GM21825 (cell line): Measurements from ENCODE around the gene GNG7.
A peak's percentile ranks its signal among the peaks of the same experiment; 100 is the strongest.
"Not testable (repeated sequence)": the region's sequence is repeated elsewhere in the genome, so short reads cannot be mapped to it uniquely, and the experiment has no call there.

ENCODE experiments used
- ATAC-seq: cut with Tn5 transposase; IDR thresholded peaks from one replicate; pipeline ENCODE4 v1.9.1; 2021; ENCODE audit warnings: mild to moderate bottlenecking, moderate library complexity; ENCODE audit not compliant: unreplicated experiment

GNG7 gene

DNA sequence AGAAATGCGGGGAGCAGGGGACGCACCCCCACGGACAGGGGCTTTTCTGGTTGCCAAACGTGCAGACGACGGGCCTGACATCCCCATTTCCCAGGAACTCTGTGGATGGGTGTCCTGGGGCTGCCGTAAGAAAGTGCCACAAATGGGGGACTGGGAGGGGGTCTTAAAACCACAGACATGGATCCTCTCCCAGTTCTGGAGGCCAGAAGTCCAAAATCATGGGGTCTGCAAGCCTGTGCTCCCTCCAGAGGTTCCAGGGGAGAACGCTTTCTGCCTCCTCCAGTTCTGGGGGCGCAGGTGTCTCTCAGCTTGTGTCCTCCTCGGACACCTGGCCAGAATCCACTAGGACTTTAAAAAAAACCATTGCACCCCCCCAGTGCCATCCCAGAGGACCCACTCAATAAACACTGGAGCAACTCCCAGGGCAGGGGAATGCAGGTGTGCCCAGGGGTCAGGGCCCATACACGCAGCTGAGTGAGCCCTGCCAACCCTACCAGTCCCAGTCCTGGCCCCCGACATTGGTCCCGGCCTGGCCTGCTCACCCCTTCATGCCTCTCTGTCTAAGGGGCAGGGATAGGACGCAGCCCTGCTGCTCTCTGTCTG is 122.7 kb downstream of the GNG7 start:
- no peak for ATAC-seq

GRCh38 chr19:2578901-2579677 is 123.4 kb downstream of the GNG7 start:
- ATAC-seq: no peak

DNA sequence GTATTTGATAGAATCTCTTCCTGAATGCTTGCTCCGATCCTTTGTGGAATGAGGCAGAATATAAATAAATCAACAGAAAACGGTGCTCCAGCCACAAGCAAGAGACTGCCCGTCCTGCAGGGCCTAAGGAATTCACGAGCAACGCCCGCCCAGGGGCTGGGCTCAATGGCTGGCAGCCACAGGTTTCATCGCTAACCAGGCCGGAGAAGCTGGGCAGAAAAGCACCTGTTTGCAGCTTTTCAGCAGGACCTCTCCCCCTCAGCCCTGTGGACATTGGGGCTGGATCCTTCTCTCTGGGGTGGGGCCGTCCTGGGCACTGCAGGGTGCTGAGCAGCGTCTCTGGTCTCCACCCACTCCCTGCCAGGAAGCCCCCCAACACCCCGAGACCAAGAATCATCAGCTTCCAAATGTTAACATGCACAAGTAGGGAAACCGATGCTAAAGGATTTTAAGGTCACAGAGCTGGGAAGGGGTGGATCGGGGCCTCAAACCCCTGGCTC is 124.1 kb downstream of the GNG7 start:
- no peak for ATAC-seq

DNA sequence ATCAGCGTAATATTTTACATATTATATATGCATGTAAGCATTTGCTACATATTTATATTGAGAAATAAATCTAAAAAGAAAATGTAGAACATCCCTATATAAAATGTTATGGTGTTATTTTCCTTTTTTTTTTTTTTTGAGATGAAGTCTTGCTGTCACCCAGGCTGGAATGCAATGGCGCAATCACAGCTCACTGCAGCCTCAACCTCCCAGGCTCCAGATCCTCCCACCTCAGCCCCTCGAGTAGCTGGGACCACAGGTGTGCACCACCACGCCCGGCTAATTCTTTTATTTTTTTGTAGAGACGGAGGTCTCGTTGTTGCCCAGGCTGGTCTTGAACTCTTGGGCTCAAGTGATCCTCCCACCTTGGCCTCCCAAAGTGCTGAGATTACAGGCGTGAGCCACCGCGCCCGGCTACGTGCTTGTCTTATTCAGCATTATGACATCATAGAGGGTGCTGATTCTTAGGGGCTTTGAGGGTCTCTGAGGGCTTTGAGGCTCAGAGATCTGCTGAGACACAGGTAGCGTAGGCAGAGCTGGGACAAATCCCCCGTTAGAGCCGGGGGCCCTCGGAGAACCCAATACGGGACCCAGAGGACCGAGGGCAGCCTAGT is 124.7 kb downstream of the GNG7 start:
- no peak for ATAC-seq

DNA sequence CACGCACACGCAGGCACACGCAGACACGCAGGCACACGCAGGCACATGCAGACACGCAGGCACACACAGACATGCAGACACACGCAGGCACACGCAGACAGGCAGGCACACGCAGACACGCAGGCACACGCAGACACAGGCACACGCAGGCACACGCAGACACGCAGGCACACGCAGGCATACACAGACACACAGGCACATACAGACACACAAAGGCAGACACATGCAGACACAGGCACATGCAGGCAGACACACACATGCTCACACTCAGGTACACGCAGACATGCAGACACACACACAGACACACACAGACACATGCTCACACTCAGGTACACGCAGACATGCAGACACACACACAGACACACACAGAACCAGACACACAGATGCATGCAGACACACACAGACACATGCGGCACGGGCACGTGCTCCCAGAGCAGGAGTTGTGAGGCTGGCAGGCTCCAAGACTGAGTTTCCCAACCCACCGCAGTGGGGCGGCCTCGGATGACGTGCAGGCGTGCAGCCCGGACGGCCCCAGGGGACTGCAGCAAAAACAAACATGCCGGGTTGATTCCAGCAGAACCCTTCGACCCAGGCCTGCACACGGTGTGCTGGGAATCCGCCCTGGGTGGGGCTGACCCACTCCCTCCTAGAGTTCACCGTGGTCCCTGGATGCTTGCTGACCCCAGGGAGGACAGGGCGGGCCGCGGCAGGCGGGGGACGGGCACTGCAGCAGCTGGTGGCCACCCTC is 126.6 kb downstream of the GNG7 start:
- ATAC-seq: no peak

DNA sequence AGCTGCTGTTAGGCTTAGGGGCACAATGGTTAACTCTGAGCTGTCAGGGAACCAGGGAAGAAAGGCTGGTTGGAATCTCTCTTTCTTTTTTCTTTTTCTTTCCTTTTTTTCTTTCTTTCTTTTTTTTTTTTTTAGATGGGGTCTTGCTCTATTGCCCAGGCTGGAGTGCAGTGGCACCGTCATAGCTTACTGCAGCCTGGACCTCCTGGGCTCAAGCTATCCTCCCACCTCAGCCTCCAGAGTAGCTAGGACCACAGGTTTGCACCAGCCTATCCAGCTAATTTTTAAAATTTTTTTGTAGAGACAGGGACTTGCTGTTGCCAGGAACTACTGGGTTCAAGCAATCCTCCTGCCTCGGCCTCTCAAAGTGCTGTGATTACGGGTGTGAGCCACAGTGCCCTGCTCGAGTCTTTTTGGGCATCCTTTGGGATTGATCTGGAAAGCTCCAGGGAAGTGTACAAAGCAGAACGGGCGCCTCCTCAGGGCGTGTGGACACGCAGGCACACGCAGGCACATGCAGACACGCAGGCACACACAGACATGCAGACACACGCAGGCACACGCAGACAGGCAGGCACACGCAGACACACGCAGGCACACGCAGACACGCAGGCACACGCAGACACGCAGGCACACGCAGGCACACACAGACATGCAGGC is 127.4 kb downstream of the GNG7 start:
- ATAC-seq: no peak

- no peak for ATAC-seq
These were observed 128.0 kb downstream of the GNG7 start for GRCh38 chr19:2574478-2574931.

- ATAC-seq: no peak
These were observed 128.6 kb downstream of the GNG7 start for GRCh38 chr19:2573916-2574315.

DNA sequence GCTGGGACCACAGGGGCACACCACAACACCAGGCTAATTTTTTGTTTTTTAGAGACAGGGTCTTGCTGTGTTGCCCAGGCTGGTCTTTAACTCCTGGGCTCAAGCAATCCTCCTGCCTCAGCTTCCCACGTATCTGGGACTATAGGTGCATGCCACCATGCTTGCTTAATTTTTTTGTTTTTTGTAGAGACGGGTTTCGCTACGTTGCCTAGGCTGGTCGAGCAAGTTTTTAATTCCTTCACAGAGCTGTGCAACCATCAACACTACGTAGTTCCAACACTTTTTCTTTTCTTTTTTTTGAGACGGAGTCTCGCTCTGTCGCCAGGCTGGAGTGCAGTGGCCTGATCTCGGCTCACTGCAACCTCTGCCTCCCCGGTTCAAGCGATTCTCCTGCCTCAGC is 130.3 kb downstream of the GNG7 start:
- not testable (repeated sequence) for ATAC-seq

GRCh38 chr19:2569596-2570465 is 132.7 kb downstream of the GNG7 start:
- ATAC-seq: no peak

- ATAC-seq: no peak
These were observed 134.5 kb downstream of the GNG7 start for GRCh38 chr19:2567996-2568395.

- no peak for ATAC-seq
These were observed 134.9 kb downstream of the GNG7 start for GRCh38 chr19:2567580-2567979.

DNA sequence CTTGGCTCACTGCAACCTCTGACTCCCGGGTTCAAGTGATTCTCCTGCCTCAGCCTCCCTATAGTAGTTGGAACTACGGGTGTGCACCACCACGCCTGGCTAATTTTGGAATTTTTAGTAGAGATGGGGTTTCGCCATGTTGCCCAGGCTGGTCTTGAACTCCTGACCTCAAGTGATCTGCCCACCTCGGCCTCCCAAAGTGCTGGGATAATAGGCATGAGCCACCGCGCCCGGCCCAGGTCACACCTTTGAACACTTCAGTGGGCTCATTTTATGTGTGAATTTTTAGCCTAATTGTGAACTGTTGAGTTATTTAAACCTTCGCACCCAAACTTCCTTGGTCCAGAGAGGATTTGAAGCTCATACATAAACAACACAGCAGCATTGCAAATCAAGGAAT is 138.9 kb downstream of the GNG7 start:
- ATAC-seq: not testable (repeated sequence)

DNA sequence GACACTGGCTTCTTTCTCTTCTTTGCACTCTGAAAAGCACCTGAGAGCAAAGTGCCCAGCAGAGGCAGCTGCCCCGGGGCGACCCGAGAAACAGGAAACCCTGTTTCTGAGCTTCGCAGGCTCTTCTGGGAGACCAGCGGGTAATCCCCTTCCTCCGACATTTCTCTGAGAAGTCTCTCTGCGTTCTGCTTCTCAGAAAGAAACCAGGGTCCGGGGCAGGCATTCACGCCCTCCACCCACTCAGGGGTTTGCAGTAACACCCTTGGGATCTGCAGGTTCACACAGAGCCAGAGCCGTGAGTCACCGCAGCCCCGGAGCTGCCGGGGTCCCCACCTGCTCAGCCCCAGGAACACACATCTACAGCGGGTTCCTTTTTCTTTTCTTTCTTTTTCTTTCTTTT is 140.6 kb downstream of the GNG7 start:
- peak; percentile 72 for ATAC-seq

DNA sequence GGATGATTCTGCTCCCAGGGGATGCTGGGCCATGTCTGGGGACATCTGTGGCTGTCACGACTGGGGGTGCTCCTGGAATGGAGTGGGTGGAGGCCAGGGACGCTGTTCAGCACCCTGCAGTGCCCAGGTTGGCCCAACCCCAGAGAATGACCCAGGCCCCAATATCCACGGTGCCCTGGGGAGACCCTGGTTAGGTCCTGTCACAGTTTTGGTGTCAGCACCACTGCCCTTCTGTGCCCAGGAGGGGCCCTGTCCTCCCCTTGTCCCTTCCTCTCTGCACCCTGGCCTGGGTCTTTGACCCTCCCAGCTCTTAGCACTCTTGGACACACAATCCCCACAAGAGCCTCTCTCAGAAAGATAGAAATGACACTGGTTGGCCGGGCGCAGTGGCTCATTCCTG is 141.3 kb downstream of the GNG7 start:
- ATAC-seq: no peak

DNA sequence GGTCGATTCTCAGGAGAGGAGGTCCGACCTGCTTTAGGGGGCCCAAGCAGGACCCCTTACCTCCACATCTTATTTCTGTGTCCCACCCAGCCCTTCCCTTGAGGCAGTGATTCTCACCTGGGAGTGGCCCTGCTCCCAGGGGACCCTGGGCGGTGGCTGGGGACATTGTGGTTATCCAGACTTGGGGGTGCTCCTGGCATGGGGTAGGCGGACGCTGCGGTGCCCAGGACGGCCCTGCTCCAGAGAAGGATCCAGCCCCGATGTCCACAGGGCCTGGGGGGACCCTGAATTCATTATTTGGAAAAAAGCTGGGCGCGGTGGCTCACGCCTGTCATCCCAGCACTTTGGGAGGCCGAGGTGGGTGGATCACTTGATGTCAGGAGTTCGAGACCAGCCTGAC is 142.1 kb downstream of the GNG7 start:
- no peak for ATAC-seq

DNA sequence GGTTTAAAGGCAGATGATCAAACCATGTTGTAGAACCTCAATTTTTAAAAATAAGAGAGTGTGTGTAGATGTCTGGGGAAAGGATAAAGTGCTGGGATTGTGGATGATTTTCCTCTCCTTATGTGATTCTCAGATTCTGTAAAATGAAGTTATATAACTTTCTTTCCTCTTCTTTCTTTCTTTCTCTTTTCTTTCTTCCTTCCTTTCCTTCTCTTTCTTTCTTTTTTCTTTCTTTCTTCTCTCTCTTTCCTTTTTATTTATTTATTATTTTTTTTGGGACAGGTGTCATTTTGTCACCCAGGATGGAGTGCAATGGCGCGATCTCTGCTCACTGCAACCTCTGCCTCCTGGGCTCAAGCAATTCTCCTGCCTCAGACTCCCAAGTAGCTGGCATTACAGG is 144.0 kb downstream of the GNG7 start:
- no peak for ATAC-seq

- ATAC-seq: not testable (repeated sequence)
These were observed 144.4 kb downstream of the GNG7 start for GRCh38 chr19:2558131-2558530.

- ATAC-seq: no peak
These were observed 145.4 kb downstream of the GNG7 start for GRCh38 chr19:2557093-2557440.
